ENCODE results near the gene SLC5A9.

- no peak for TF ChIP-seq CTCF (IDR thresholded peaks at IDR 0.05)
- TF ChIP-seq POLR2A (IDR thresholded peaks at IDR 0.05): no peak
Measured at GRCh38 chr1:48181669-48182367, 40.7 kb upstream of the SLC5A9 start.
